Skeletal muscle tissue (tissue), 3 donors: ENCODE results near the gene LOC101059915.

ENCODE experiments used
- H3K27ac ChIP-seq: one replicate; pipeline ENCODE4 v1.7.0; 2013; ENCODE audit warnings: mild to moderate bottlenecking, low read depth, low read length, inconsistent platforms
- H3K27me3 ChIP-seq, 3 donors: one replicate each; pipeline ENCODE4 v1.7.0; 2013; ENCODE audit warnings: low read length in 3 of 3; ENCODE audit not compliant: control insufficient read depth in 3 of 3, insufficient read depth in 3 of 3
- H3K36me3 ChIP-seq, 3 donors: one replicate each; pipeline ENCODE4 v1.7.0; 2013; ENCODE audit warnings: low read length in 3 of 3; ENCODE audit not compliant: control insufficient read depth in 3 of 3, insufficient read depth in 3 of 3
- H3K4me1 ChIP-seq, 3 donors: one replicate each; pipeline ENCODE4 v1.7.0; 2013; ENCODE audit warnings: low read length in 3 of 3, mild to moderate bottlenecking in 3 of 3; ENCODE audit not compliant: control insufficient read depth in 3 of 3, insufficient read depth in 3 of 3
- H3K4me3 ChIP-seq, 3 donors: one replicate each; pipeline ENCODE4 v1.7.0; 2013; ENCODE audit warnings: low read length in 3 of 3
- H3K9ac ChIP-seq, 3 donors: one replicate each; pipeline ENCODE4 v1.7.0; 2013; ENCODE audit warnings: low read length in 3 of 3, mild to moderate bottlenecking in 3 of 3, moderate library complexity in 2 of 3, low read depth in 1 of 3
- H3K9me3 ChIP-seq, 3 donors: one replicate each; pipeline ENCODE4 v1.7.0; 2013; ENCODE audit warnings: low read length in 3 of 3; ENCODE audit not compliant: control insufficient read depth in 3 of 3
- donor health status: Osteomylitis.

The LOC101059915 gene

DNA sequence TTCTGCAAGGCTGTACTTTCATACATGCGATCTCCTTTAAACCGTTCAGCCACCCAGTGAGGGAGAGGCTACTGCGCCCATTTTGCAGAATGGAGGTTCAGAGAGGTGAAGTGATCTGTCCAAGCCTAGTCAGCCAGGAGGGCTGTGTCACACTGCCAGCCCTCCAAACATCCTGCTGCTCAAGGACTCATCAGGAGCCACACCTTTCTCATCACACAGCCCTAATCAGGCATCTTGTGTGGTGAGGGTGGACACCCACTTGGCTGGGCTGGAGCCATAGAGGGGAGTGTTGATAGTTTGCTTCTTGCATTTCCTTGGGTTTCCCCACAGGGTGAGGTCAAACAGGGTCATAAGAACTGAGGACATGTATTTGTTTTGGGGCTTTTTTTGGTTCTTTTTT lies 43.6 kb upstream of the LOC101059915 start:
- Histone ChIP-seq H3K9me3 (no peaks in the 10 kb centered on the region), H3K27me3 (peaks cover 0 to 3% (median 0%) of the 10 kb centered on the region in 3 donors), H3K4me3 (no peak overlapping the region), H3K9ac (no peak overlapping the region), H3K36me3 (no peaks in the 10 kb centered on the region), H3K4me1 (peaks cover 15 to 25% (median 17%) of the 10 kb centered on the region in 3 donors), H3K27ac (no peak overlapping the region)

GRCh38 chrX:71625471-71625870 lies 41.9 kb upstream of the LOC101059915 start:
- Histone ChIP-seq H3K27ac (no peak overlapping the region), H3K4me1 (peaks cover 15 to 25% (median 17%) of the 10 kb centered on the region in 3 donors), H3K27me3 (peaks cover 0 to 3% (median 0%) of the 10 kb centered on the region in 3 donors)

GRCh38 chrX:71626576-71626975 lies 40.8 kb upstream of the LOC101059915 start:
- no peaks in the 10 kb centered on the region for H3K36me3 ChIP-seq
- peaks cover 15 to 23% (median 17%) of the 10 kb centered on the region in 3 donors for H3K4me1 ChIP-seq
- H3K27me3 ChIP-seq = peaks cover 0 to 3% (median 0%) of the 10 kb centered on the region in 3 donors
- H3K9me3 ChIP-seq = no peaks in the 10 kb centered on the region
- H3K27ac ChIP-seq = no peak overlapping the region
- no peak overlapping the region for H3K9ac ChIP-seq
- no peak overlapping the region for H3K4me3 ChIP-seq

More at GRCh38 chrX:71625471-71625870, 41.9 kb upstream of the LOC101059915 start:
- H3K9ac ChIP-seq = no peak overlapping the region
- no peaks in the 10 kb centered on the region for H3K9me3 ChIP-seq
- H3K4me3 ChIP-seq = no peak overlapping the region
- no peaks in the 10 kb centered on the region for H3K36me3 ChIP-seq

- Histone ChIP-seq H3K36me3 (no peaks in the 10 kb centered on the region), H3K9ac (no peak overlapping the region), H3K27me3 (peaks cover 0 to 3% (median 0%) of the 10 kb centered on the region in 3 donors), H3K27ac (no peak overlapping the region), H3K9me3 (no peaks in the 10 kb centered on the region), H3K4me3 (no peak overlapping the region), H3K4me1 (peaks cover 10 to 11% (median 10%) of the 10 kb centered on the region in 3 donors)
These were observed 39.5 kb upstream of the LOC101059915 start for GRCh38 chrX:71627588-71628404.

DNA sequence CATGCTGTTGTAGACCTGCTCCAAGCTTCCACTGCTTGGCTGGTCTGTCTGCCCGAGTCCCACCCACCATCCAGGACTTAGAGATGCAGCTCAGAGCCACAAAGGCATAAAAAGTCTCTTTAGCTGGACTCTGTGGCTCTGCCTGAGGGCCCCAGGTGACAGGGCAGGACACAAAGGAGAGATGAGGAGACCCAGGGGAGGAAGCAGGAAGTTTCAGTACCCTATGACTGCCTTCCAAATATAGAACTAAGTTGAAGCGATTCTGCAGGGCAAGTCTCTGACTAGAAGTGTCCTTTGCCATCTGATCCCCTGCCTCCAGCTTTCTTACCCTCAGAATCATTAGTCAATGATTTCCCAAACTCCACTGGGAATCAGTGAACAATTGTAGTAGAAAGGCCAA lies 37.9 kb upstream of the LOC101059915 start:
- Histone ChIP-seq H3K4me3 (no peak overlapping the region), H3K36me3 (no peaks in the 10 kb centered on the region), H3K9me3 (no peaks in the 10 kb centered on the region), H3K9ac (no peak overlapping the region), H3K4me1 (peaks cover 0 to 3% (median 2%) of the 10 kb centered on the region in 3 donors), H3K27me3 (peaks cover 0 to 3% (median 0%) of the 10 kb centered on the region in 3 donors), H3K27ac (no peak overlapping the region)

GRCh38 chrX:71632923-71633657 lies 34.3 kb upstream of the LOC101059915 start:
- H3K9ac ChIP-seq = no peak overlapping the region
- H3K27ac ChIP-seq = no peak overlapping the region
- H3K27me3 ChIP-seq = peaks cover 0 to under 1% (median 0%) of the 10 kb centered on the region in 3 donors
- H3K4me1 ChIP-seq = peaks cover 0 to 17% (median 9%) of the 10 kb centered on the region in 3 donors
- H3K9me3 ChIP-seq = no peaks in the 10 kb centered on the region
- no peaks in the 10 kb centered on the region for H3K36me3 ChIP-seq
- H3K4me3 ChIP-seq = no peak overlapping the region

GRCh38 chrX:71634366-71634765 lies 33.0 kb upstream of the LOC101059915 start:
- H3K9ac ChIP-seq = no peak overlapping the region
- peak overlapping the region; percentile 36 for H3K27ac ChIP-seq
- no peaks in the 10 kb centered on the region for H3K36me3 ChIP-seq
- no peaks in the 10 kb centered on the region for H3K27me3 ChIP-seq
- no peak overlapping the region for H3K4me3 ChIP-seq
- no peaks in the 10 kb centered on the region for H3K9me3 ChIP-seq
- peaks cover 0 to 17% (median 9%) of the 10 kb centered on the region in 3 donors for H3K4me1 ChIP-seq

- H3K27ac ChIP-seq = peak overlapping the region; percentile 75
- H3K27me3 ChIP-seq = no peaks in the 10 kb centered on the region
- H3K9ac ChIP-seq = no peak overlapping the region
- H3K4me1 ChIP-seq = peaks cover 0 to 17% (median 9%) of the 10 kb centered on the region in 3 donors
- no peaks in the 10 kb centered on the region for H3K36me3 ChIP-seq
- H3K9me3 ChIP-seq = no peaks in the 10 kb centered on the region
- H3K4me3 ChIP-seq = no peak overlapping the region
These were observed 30.7 kb upstream of the LOC101059915 start for GRCh38 chrX:71636438-71637252.

- Histone ChIP-seq H3K4me1 (peaks cover 0 to 17% (median 9%) of the 10 kb centered on the region in 3 donors), H3K27me3 (no peaks in the 10 kb centered on the region), H3K27ac (peak overlapping the region; percentile 75), H3K4me3 (no peak overlapping the region), H3K9me3 (no peaks in the 10 kb centered on the region), H3K36me3 (no peaks in the 10 kb centered on the region), H3K9ac (no peak overlapping the region)
These were observed 30.1 kb upstream of the LOC101059915 start for GRCh38 chrX:71637253-71637618.
